IMR-90 (cell line): ENCODE measurements around the gene PTX3. TPM values are rescaled to one million over a fixed set of nuclear protein-coding genes. Genes with fewer than 3 reads are reported as not detected.

Experiments
- ATAC-seq: fragments of 200-7000 bp; cut with Tn5 transposase; 2 replicates; pipeline ENCODE4 v1.9.1; 2020; ENCODE audit warnings: low read depth, mild to moderate bottlenecking, moderate library complexity
- BruUV-seq: library from RNA; stranded (reverse); fragments of 400-500 nt; replicated peaks from 2 replicates; lab custom pipeline; 2021; lab: Mats Ljungman, UMichigan
- CTCF ChIA-PET: fragments of 300-600 bp; formaldehyde crosslinking; extraction: SDS; loops from one replicate; lab custom pipeline; 2021; ENCODE audit warnings: antibody characterized with exemption; lab: Yijun Ruan, JAX
- POLR2A ChIA-PET: fragments of 300-600 bp; sonication (Branson Sonifier 250); formaldehyde crosslinking; loops from one replicate; lab custom pipeline; 2022; ENCODE audit warnings: antibody characterized with exemption; ENCODE audit not compliant: unreplicated experiment; lab: Charles Lee
- DNase-seq: peaks from one replicate; pipeline ENCODE4 v3.0.0; 2013
- H2AFZ ChIP-seq: replicated peaks from 2 replicates; pipeline ENCODE3; 2013; ENCODE audit warnings: low read length, mild to moderate bottlenecking; ENCODE audit not compliant: poor library complexity
- H2AK5ac ChIP-seq: 2 replicates; pipeline ENCODE4 v1.6.1; 2013; ENCODE audit warnings: low read depth, low read length, inconsistent platforms
- H2AK9ac ChIP-seq: replicated peaks from 2 replicates; pipeline ENCODE3; 2013; ENCODE audit warnings: mild to moderate bottlenecking, low read depth, low read length, moderate library complexity; ENCODE audit not compliant: poor library complexity
- H2BK120ac ChIP-seq: 2 replicates; pipeline ENCODE4 v1.6.1; 2013; ENCODE audit warnings: low read depth, low read length, inconsistent platforms
- H2BK15ac ChIP-seq: 3 replicates; pipeline ENCODE4 v1.6.1; 2013; ENCODE audit warnings: low read depth, low read length, inconsistent platforms
- H2BK20ac ChIP-seq: 2 replicates; pipeline ENCODE4 v1.6.1; 2013; ENCODE audit warnings: low read depth, mild to moderate bottlenecking, inconsistent platforms, low read length, moderate library complexity
- H2BK5ac ChIP-seq: 2 replicates; pipeline ENCODE4 v1.6.1; 2013; ENCODE audit warnings: mild to moderate bottlenecking, low read depth, low read length, inconsistent platforms; ENCODE audit not compliant: poor library complexity, severe bottlenecking
- H3K14ac ChIP-seq: replicated peaks from 2 replicates; pipeline ENCODE4 v1.6.1; 2013; ENCODE audit warnings: low read depth, low read length, inconsistent platforms
- H3K18ac ChIP-seq: 2 replicates; pipeline ENCODE4 v1.6.1; 2013; ENCODE audit warnings: low read depth, low read length, control low read depth
- H3K23ac ChIP-seq: 2 replicates; pipeline ENCODE4 v1.6.1; 2013; ENCODE audit warnings: low read depth, low read length, inconsistent platforms
- H3K27ac ChIP-seq: 2 replicates; pipeline ENCODE4 v1.5.1; 2013; ENCODE audit warnings: mild to moderate bottlenecking, control low read depth, low read length; ENCODE audit not compliant: insufficient read depth
- H3K27me3 ChIP-seq: 2 replicates; pipeline ENCODE4 v1.6.1; 2013; ENCODE audit warnings: low read length; ENCODE audit not compliant: control insufficient read depth, insufficient read depth
- H3K36me3 ChIP-seq: 2 replicates; pipeline ENCODE4 v1.6.1; 2013; ENCODE audit warnings: low read length, mixed read lengths; ENCODE audit not compliant: control insufficient read depth, insufficient read depth
- H3K4ac ChIP-seq: 2 replicates; pipeline ENCODE4 v1.6.1; 2013; ENCODE audit warnings: low read depth, low read length, inconsistent platforms
- H3K4me1 ChIP-seq: 2 replicates; pipeline ENCODE4 v1.6.1; 2013; ENCODE audit warnings: low read length, mixed read lengths; ENCODE audit not compliant: control insufficient read depth, insufficient read depth
- H3K4me2 ChIP-seq: 2 replicates; pipeline ENCODE4 v1.6.1; 2013; ENCODE audit warnings: low read depth, mild to moderate bottlenecking, control low read depth, low read length, moderate library complexity
- H3K4me3 ChIP-seq: 2 replicates; pipeline ENCODE4 v1.5.1; 2013; ENCODE audit warnings: low read depth, mild to moderate bottlenecking, control low read depth, low read length, moderate library complexity; ENCODE audit not compliant: insufficient read depth
- H3K56ac ChIP-seq: 2 replicates; pipeline ENCODE4 v1.6.1; 2013; ENCODE audit warnings: low read length, inconsistent platforms; ENCODE audit not compliant: insufficient read depth; ENCODE audit errors: extremely low read depth
- H3K79me1 ChIP-seq, 2 experiments: 2 replicates each; pipeline ENCODE4 v1.6.1; 2013; ENCODE audit warnings: low read length in 2 of 2, inconsistent platforms in 1 of 2, low read depth in 1 of 2
- H3K9ac ChIP-seq: 2 replicates; pipeline ENCODE4 v1.6.1; 2013; ENCODE audit warnings: low read depth, low read length, control low read depth
- H3K9me1 ChIP-seq: 2 replicates; pipeline ENCODE4 v1.6.1; 2013; ENCODE audit warnings: low read length, inconsistent platforms; ENCODE audit not compliant: insufficient read depth
- H3K9me3 ChIP-seq: 2 replicates; pipeline ENCODE4 v1.6.1; 2013; ENCODE audit warnings: low read length; ENCODE audit not compliant: control insufficient read depth, insufficient read depth
- H4K20me1 ChIP-seq: 2 replicates; pipeline ENCODE4 v1.6.1; 2013; ENCODE audit warnings: low read length, inconsistent platforms; ENCODE audit not compliant: insufficient read depth
- H4K5ac ChIP-seq: 2 replicates; pipeline ENCODE4 v1.6.1; 2013; ENCODE audit warnings: mild to moderate bottlenecking, low read depth, low read length, control low read depth
- H4K8ac ChIP-seq, 2 experiments: 2 replicates each; pipeline ENCODE4 v1.6.1; 2013; ENCODE audit warnings: low read depth in 2 of 2, low read length in 2 of 2, control low read depth in 1 of 2, inconsistent platforms in 1 of 2
- H4K91ac ChIP-seq: 2 replicates; pipeline ENCODE4 v1.6.1; 2013; ENCODE audit warnings: low read depth, low read length, inconsistent platforms; ENCODE audit not compliant: insufficient read depth
- BHLHE40 ChIP-seq: fragments of 150-350 bp; IDR thresholded peaks from 2 replicates; pipeline ENCODE4 v1.6.1; 2016; ENCODE audit warnings: mild to moderate bottlenecking, low read depth, low read length
- CEBPB ChIP-seq: IDR thresholded peaks from 2 replicates; pipeline ENCODE4 v1.6.1; 2012; ENCODE audit warnings: low read depth, low read length, improper control_type of control experiment
- CHD1 ChIP-seq: IDR thresholded peaks from 2 replicates; pipeline ENCODE4 v1.6.1; 2012; ENCODE audit warnings: low read depth, low read length, improper control_type of control experiment
- FOS ChIP-seq: fragments of 150-350 bp; IDR thresholded peaks from 2 replicates; pipeline ENCODE4 v1.6.1; 2016; ENCODE audit warnings: low read depth, low read length
- MAFK ChIP-seq: IDR thresholded peaks from 2 replicates; pipeline ENCODE4 v1.6.1; 2012; ENCODE audit warnings: low read depth, low read length, improper control_type of control experiment
- MAZ ChIP-seq: IDR thresholded peaks from 2 replicates; pipeline ENCODE4 v1.6.1; 2012; ENCODE audit warnings: low read depth, mild to moderate bottlenecking, low read length, improper control_type of control experiment, moderate library complexity, borderline replicate concordance
- MXI1 ChIP-seq: IDR thresholded peaks from 2 replicates; pipeline ENCODE4 v1.6.1; 2012; ENCODE audit warnings: low read depth, mild to moderate bottlenecking, low read length, moderate library complexity, borderline replicate concordance
- NFE2L2 ChIP-seq: fragments of 150-350 bp; IDR thresholded peaks from 2 replicates; pipeline ENCODE4 v1.6.1; 2016; ENCODE audit warnings: low read depth, mild to moderate bottlenecking, low read length
- POLR2A ChIP-seq: IDR thresholded peaks from 2 replicates; pipeline ENCODE4 v1.6.1; 2012; ENCODE audit warnings: mild to moderate bottlenecking, low read depth, low read length
- RAD21 ChIP-seq: IDR thresholded peaks from 2 replicates; pipeline ENCODE4 v1.6.1; 2012; ENCODE audit warnings: low read length, improper control_type of control experiment
- RCOR1 ChIP-seq: IDR thresholded peaks from 2 replicates; pipeline ENCODE4 v1.6.1; 2012; ENCODE audit warnings: mild to moderate bottlenecking, low read length, improper control_type of control experiment; ENCODE audit not compliant: insufficient replicate concordance
- RFX5 ChIP-seq: IDR thresholded peaks from 2 replicates; pipeline ENCODE4 v1.8.0; 2012; ENCODE audit warnings: low read depth, mild to moderate bottlenecking, low read length, moderate library complexity
- SMC3 ChIP-seq: fragments of 150-350 bp; IDR thresholded peaks from 2 replicates; pipeline ENCODE4 v1.6.1; 2016; ENCODE audit warnings: low read depth, mild to moderate bottlenecking, antibody characterized with exemption, low read length, moderate library complexity
- WGBS, 2 experiments: methylation state at CpG; one replicate each; pipeline versions ENCODE4 v1.1.5 to v1.1.7; 2013; ENCODE audit warnings: missing lambda C conversion rate in 2 of 2; ENCODE audit not compliant: insufficient read length in 1 of 2; ENCODE audit errors: extremely low coverage in 2 of 2; 5-methylcytosine and 5-hydroxymethylcytosine counted together
- dilution Hi-C: fragments of 300-500 bp; cut with HindIII; formaldehyde crosslinking; loops from one replicate; pipeline ENCODE4 v1.14.3; 2018; ENCODE audit warnings: low sequenced_read_pairs; ENCODE audit not compliant: unreplicated experiment
- in situ Hi-C: fragments of 300-500 bp; cut with MboI; formaldehyde crosslinking; loops from 3 replicates; pipeline ENCODE4 v1.14.3; 2019; ENCODE audit warnings: low sequenced_read_pairs, inconsistent platforms, mixed read lengths
- intact Hi-C: fragments of 100-400 bp; cut with micrococcal nuclease; formaldehyde crosslinking; loops from 2 replicates; pipeline ENCODE4 v1.10.0; 2022
- polyA plus RNA-seq, 3 experiments: library from polyadenylated mRNA; depleted of rRNA; stranded (reverse); fragments of >200 nt; gene quantifications; 2 replicates each; pipeline ENCODE4 v1.2.3, GENCODE V29; 2012; ENCODE audit warnings: low replicate concordance in 1 of 3
- total RNA-seq: library from RNA; depleted of rRNA; stranded (reverse); fragments of >200 nt; gene quantifications from 2 replicates; pipeline ENCODE4 v1.2.3, GENCODE V29; 2012
- TF ChIP-seq, protein P1 (sequence below): fragments of 150-350 bp; IDR thresholded peaks from 2 replicates; pipeline ENCODE4 v1.6.1; 2016; ENCODE audit warnings: low read depth, mild to moderate bottlenecking, low read length, moderate library complexity, borderline replicate concordance
- TF ChIP-seq, protein P2 (sequence below): conservative IDR thresholded peaks from 2 replicates; pipeline ENCODE4 v1.5.1; 2012; ENCODE audit warnings: mild to moderate bottlenecking, low read depth, low read length, improper control_type of control experiment
- TF ChIP-seq, protein P3 (sequence below): fragments of 150-350 bp; IDR thresholded peaks from 2 replicates; pipeline ENCODE4 v1.6.1; 2017; ENCODE audit warnings: mild to moderate bottlenecking, antibody characterized with exemption, low read length, low read depth

The PTX3 gene
- total and polyA plus RNA-seq, 2 of the 4 experiments (the other 2 are of a cell fraction), result 97.9 to 135 TPM

DNA sequence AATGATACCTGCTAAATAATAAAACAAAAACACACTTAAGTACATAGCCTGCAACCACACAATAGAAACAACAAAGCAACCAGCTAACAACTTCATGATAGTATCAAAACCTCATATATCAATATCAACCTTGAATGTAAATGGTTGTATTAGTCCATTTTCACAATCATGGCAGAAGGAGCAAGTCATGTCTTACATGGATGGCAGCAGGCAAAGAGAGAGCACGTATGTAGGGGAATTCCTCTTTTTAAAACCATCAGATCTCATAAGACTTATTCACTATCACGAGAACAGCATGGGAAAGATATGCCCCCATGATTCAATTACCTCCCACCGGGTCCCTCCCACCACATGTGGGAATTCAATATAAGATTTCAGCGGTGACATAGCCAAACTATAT, 44.5 kb upstream of the PTX3 start:
- intact Hi-C loops, result no loop called here
- H2BK20ac ChIP-seq, result no peak overlapping the region

More for the DNA sequence above, 44.5 kb upstream of the PTX3 start:
- no peak overlapping the region for H3K9ac ChIP-seq
- H3K9me1 ChIP-seq, result no peaks in the 10 kb centered on the region
- in situ Hi-C loops, result no loop called here
- no peaks in the 10 kb centered on the region for H4K20me1 ChIP-seq
- dilution Hi-C loops, result no loop called here
- H2BK120ac ChIP-seq, result no peak overlapping the region
- no peak overlapping the region for H2AK9ac ChIP-seq
- H3K9me3 ChIP-seq, result no peaks in the 10 kb centered on the region
- H3K4me2 ChIP-seq, result no peak overlapping the region
- no peak overlapping the region for H3K14ac ChIP-seq
- H3K79me1 ChIP-seq, result no peaks in the 10 kb centered on the region
- no peak overlapping the region for H2AK5ac ChIP-seq
- POLR2A ChIA-PET, result no interaction called here
- H3K23ac ChIP-seq, result no peak overlapping the region
- ATAC-seq, result no peak
- no peak overlapping the region for H2AFZ ChIP-seq
- no peaks in the 10 kb centered on the region for H3K27me3 ChIP-seq
- no peak for TF ChIP-seq CEBPB
- no peak for TF ChIP-seq RAD21
- TF ChIP-seq POLR2A, result no peak
- TF ChIP-seq, protein P1, sequence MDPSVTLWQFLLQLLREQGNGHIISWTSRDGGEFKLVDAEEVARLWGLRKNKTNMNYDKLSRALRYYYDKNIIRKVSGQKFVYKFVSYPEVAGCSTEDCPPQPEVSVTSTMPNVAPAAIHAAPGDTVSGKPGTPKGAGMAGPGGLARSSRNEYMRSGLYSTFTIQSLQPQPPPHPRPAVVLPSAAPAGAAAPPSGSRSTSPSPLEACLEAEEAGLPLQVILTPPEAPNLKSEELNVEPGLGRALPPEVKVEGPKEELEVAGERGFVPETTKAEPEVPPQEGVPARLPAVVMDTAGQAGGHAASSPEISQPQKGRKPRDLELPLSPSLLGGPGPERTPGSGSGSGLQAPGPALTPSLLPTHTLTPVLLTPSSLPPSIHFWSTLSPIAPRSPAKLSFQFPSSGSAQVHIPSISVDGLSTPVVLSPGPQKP, result no peak
- TF ChIP-seq MAZ, result no peak
- no peak for TF ChIP-seq CHD1
- TF ChIP-seq, protein P2, sequence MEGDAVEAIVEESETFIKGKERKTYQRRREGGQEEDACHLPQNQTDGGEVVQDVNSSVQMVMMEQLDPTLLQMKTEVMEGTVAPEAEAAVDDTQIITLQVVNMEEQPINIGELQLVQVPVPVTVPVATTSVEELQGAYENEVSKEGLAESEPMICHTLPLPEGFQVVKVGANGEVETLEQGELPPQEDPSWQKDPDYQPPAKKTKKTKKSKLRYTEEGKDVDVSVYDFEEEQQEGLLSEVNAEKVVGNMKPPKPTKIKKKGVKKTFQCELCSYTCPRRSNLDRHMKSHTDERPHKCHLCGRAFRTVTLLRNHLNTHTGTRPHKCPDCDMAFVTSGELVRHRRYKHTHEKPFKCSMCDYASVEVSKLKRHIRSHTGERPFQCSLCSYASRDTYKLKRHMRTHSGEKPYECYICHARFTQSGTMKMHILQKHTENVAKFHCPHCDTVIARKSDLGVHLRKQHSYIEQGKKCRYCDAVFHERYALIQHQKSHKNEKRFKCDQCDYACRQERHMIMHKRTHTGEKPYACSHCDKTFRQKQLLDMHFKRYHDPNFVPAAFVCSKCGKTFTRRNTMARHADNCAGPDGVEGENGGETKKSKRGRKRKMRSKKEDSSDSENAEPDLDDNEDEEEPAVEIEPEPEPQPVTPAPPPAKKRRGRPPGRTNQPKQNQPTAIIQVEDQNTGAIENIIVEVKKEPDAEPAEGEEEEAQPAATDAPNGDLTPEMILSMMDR, result no peak
- TF ChIP-seq BHLHE40, result no peak
- TF ChIP-seq MAFK, result no peak
- TF ChIP-seq RFX5, result no peak
- TF ChIP-seq, protein P3, sequence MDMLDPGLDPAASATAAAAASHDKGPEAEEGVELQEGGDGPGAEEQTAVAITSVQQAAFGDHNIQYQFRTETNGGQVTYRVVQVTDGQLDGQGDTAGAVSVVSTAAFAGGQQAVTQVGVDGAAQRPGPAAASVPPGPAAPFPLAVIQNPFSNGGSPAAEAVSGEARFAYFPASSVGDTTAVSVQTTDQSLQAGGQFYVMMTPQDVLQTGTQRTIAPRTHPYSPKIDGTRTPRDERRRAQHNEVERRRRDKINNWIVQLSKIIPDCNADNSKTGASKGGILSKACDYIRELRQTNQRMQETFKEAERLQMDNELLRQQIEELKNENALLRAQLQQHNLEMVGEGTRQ, result no peak
- TF ChIP-seq FOS, result no peak
- no peak for TF ChIP-seq RCOR1
- TF ChIP-seq SMC3, result no peak
- no peak for TF ChIP-seq NFE2L2
- TF ChIP-seq MXI1, result no peak
- no peak overlapping the region for H2BK5ac ChIP-seq
- peaks cover 11% of the 10 kb centered on the region for H3K4me1 ChIP-seq
- H2BK15ac ChIP-seq, result no peak overlapping the region
- H3K4ac ChIP-seq, result no peak overlapping the region
- DNase-seq, result no peak
- no peak overlapping the region for H4K5ac ChIP-seq
- no peak overlapping the region for H3K18ac ChIP-seq
- no peak overlapping the region for H4K8ac ChIP-seq
- WGBS, 2 experiments, result no CpG with 5 or more reads among the region's 4 CpGs
- CTCF ChIA-PET, result no interaction called here
- H3K56ac ChIP-seq, result no peak overlapping the region
- H3K36me3 ChIP-seq, result no peaks in the 10 kb centered on the region
- no peak overlapping the region for H3K27ac ChIP-seq
- no peak overlapping the region for H4K91ac ChIP-seq
- no TSS peak for BruUV-seq
- H3K4me3 ChIP-seq, result no peak overlapping the region
